H9 (cell line): ENCODE data around the gene HDAC3. TPM values are rescaled to one million over a fixed set of nuclear protein-coding genes. Genes with fewer than 3 reads are reported as not detected.

Source experiments
- DNase-seq: peaks from one replicate; pipeline ENCODE4 v3.0.0-alpha.2; 2017
- H2AFZ ChIP-seq: one replicate; pipeline ENCODE4 v1.6.1; 2013; ENCODE audit warnings: mild to moderate bottlenecking, low read length, control low read depth, moderate library complexity
- H2AK5ac ChIP-seq: 2 replicates; pipeline ENCODE4 v1.6.1; 2013; ENCODE audit warnings: low read length, control low read depth, mixed read lengths; ENCODE audit not compliant: insufficient read length
- H2BK120ac ChIP-seq: one replicate; pipeline ENCODE4 v1.6.1; 2013; ENCODE audit warnings: low read depth, mild to moderate bottlenecking, low read length, control low read depth, inconsistent platforms; ENCODE audit not compliant: poor library complexity, severe bottlenecking
- H2BK12ac ChIP-seq: 2 replicates; pipeline ENCODE4 v1.6.1; 2013; ENCODE audit warnings: low read length, control low read depth, mixed read lengths, low read depth; ENCODE audit not compliant: insufficient read length
- H2BK15ac ChIP-seq: 2 replicates; pipeline ENCODE4 v1.6.1; 2013; ENCODE audit warnings: low read depth, low read length, control low read depth
- H2BK20ac ChIP-seq: one replicate; pipeline ENCODE4 v1.6.1; 2013; ENCODE audit warnings: low read depth, mild to moderate bottlenecking, low read length, control low read depth, inconsistent platforms; ENCODE audit not compliant: poor library complexity, severe bottlenecking
- H2BK5ac ChIP-seq: 2 replicates; pipeline ENCODE4 v1.6.1; 2013; ENCODE audit warnings: low read length, control low read depth, mixed read lengths; ENCODE audit not compliant: insufficient read length
- H3K14ac ChIP-seq: 2 replicates; pipeline ENCODE4 v1.6.1; 2013; ENCODE audit warnings: low read length, control low read depth; ENCODE audit not compliant: insufficient read depth
- H3K18ac ChIP-seq: 2 replicates; pipeline ENCODE4 v1.6.1; 2013; ENCODE audit warnings: low read depth, mild to moderate bottlenecking, mixed read lengths, low read length, control low read depth; ENCODE audit not compliant: insufficient read length
- H3K23ac ChIP-seq: 2 replicates; pipeline ENCODE4 v1.6.1; 2013; ENCODE audit warnings: low read length, control low read depth, mixed read lengths, low read depth; ENCODE audit not compliant: insufficient read length
- H3K23me2 ChIP-seq: 2 replicates; pipeline ENCODE4 v1.6.1; 2013; ENCODE audit warnings: low read depth, mild to moderate bottlenecking, mixed read lengths, low read length, control low read depth; ENCODE audit not compliant: insufficient read length, poor library complexity, severe bottlenecking
- H3K27ac ChIP-seq: 2 replicates; pipeline ENCODE4 v1.5.1; 2013; ENCODE audit warnings: low read length, control low read depth, mixed read lengths, low read depth; ENCODE audit not compliant: insufficient read length
- H3K27me3 ChIP-seq: 2 replicates; pipeline ENCODE4 v1.6.1; 2013; ENCODE audit warnings: low read length, control low read depth, inconsistent platforms; ENCODE audit not compliant: insufficient read depth
- H3K4ac ChIP-seq: 2 replicates; pipeline ENCODE4 v1.6.1; 2013; ENCODE audit warnings: low read depth, mild to moderate bottlenecking, control low read depth, inconsistent platforms, low read length, moderate library complexity
- H3K4me1 ChIP-seq: 2 replicates; pipeline ENCODE4 v1.6.1; 2013; ENCODE audit warnings: low read length, control low read depth, inconsistent platforms; ENCODE audit not compliant: insufficient read depth
- H3K4me2 ChIP-seq: 2 replicates; pipeline ENCODE4 v1.6.1; 2013; ENCODE audit warnings: low read length, control low read depth, mixed read lengths; ENCODE audit not compliant: insufficient read length, insufficient read depth
- H3K56ac ChIP-seq: 2 replicates; pipeline ENCODE4 v1.6.1; 2013; ENCODE audit warnings: low read depth, mild to moderate bottlenecking, mixed read lengths, low read length, control low read depth; ENCODE audit not compliant: insufficient read length
- H3K79me1 ChIP-seq: 2 replicates; pipeline ENCODE4 v1.6.1; 2013; ENCODE audit warnings: low read depth, mild to moderate bottlenecking, moderate library complexity, low read length, control low read depth, inconsistent platforms; ENCODE audit not compliant: insufficient read depth, poor library complexity, severe bottlenecking
- H3K79me2 ChIP-seq: 2 replicates; pipeline ENCODE4 v1.6.1; 2013; ENCODE audit warnings: low read length, control low read depth, inconsistent platforms; ENCODE audit not compliant: insufficient read depth
- H3K9ac ChIP-seq: 2 replicates; pipeline ENCODE4 v1.6.1; 2013; ENCODE audit warnings: low read length, control low read depth, mixed read lengths; ENCODE audit not compliant: insufficient read length; ENCODE audit errors: extremely low read depth
- H3K9me3 ChIP-seq: one replicate; pipeline ENCODE4 v1.6.1; 2013; ENCODE audit warnings: low read depth, low read length, inconsistent platforms; ENCODE audit not compliant: control insufficient read depth
- H3T11ph ChIP-seq: one replicate; pipeline ENCODE4 v1.6.1; 2013; ENCODE audit warnings: mild to moderate bottlenecking, low read length, control low read depth, inconsistent platforms
- H4K20me1 ChIP-seq: one replicate; pipeline ENCODE4 v1.6.1; 2013; ENCODE audit not compliant: control insufficient read depth, insufficient read length, insufficient read depth
- H4K5ac ChIP-seq: 2 replicates; pipeline ENCODE4 v1.6.1; 2013; ENCODE audit warnings: low read depth, mild to moderate bottlenecking, mixed read lengths, low read length, control low read depth; ENCODE audit not compliant: insufficient read length
- H4K8ac ChIP-seq: replicated peaks from 2 replicates; pipeline ENCODE4 v1.6.1; 2013; ENCODE audit warnings: low read length, control low read depth, mixed read lengths, low read depth; ENCODE audit not compliant: insufficient read length
- H4K91ac ChIP-seq: 2 replicates; pipeline ENCODE4 v1.6.1; 2013; ENCODE audit warnings: low read depth, mild to moderate bottlenecking, moderate library complexity, mixed read lengths, low read length, control low read depth; ENCODE audit not compliant: insufficient read length
- H3K27ac Mint-ChIP-seq, 3 experiments: 2 replicates in 2 of 3; 3 replicates in 1 of 3; pipeline ENCODE4 v1.8.0; 2020 to 2021; ENCODE audit warnings: mixed read lengths in 3 of 3, mild to moderate bottlenecking in 1 of 3, moderate library complexity in 1 of 3
- H3K27me3 Mint-ChIP-seq: 2 replicates; pipeline ENCODE4 v1.8.0; 2021; ENCODE audit warnings: low read depth, mild to moderate bottlenecking, moderate library complexity, mixed read lengths
- H3K36me3 Mint-ChIP-seq, 3 experiments: 2 replicates in 2 of 3; 3 replicates in 1 of 3; pipeline ENCODE4 v1.8.0; 2020 to 2021; ENCODE audit warnings: low read depth in 3 of 3, mixed read lengths in 3 of 3; ENCODE audit not compliant: insufficient read depth in 1 of 3
- H3K4me1 Mint-ChIP-seq, 2 experiments: 2 replicates each; pipeline ENCODE4 v1.8.0; 2020; ENCODE audit warnings: mixed read lengths in 2 of 2
- H3K4me3 Mint-ChIP-seq, 2 experiments: 2 replicates in 1 of 2; 3 replicates in 1 of 2; pipeline ENCODE4 v1.8.0; 2020 to 2021; ENCODE audit warnings: mild to moderate bottlenecking in 2 of 2, mixed read lengths in 2 of 2, moderate library complexity in 1 of 2
- H3K9me3 Mint-ChIP-seq, 2 experiments: 2 replicates in 1 of 2; 3 replicates in 1 of 2; pipeline ENCODE4 v1.8.0; 2020; ENCODE audit warnings: mild to moderate bottlenecking in 2 of 2, mixed read lengths in 2 of 2, moderate library complexity in 1 of 2
- WGBS: extraction: QIAGEN DNeasy Blood & Tissue Kit; methylation state at CpG from one replicate; pipeline ENCODE4 v1.1.7; 2013; ENCODE audit warnings: missing lambda C conversion rate, low lambda C conversion rate, mixed read lengths; ENCODE audit not compliant: insufficient read length; ENCODE audit errors: extremely low coverage; 5-methylcytosine and 5-hydroxymethylcytosine counted together
- total RNA-seq: library from RNA; stranded (reverse); gene quantifications from 2 replicates; pipeline ENCODE4 v1.2.1, GENCODE V29; 2021
- TF ChIP-seq, protein P1 (sequence below): fragments of 200-600 bp; sonication (generic); conservative IDR thresholded peaks from 3 replicates; pipeline ENCODE4 v1.8.0; 2021; ENCODE audit warnings: antibody characterized with exemption, mild to moderate bottlenecking

HDAC3 gene
- total RNA-seq, 1 experiment from 2014 or later = 98.3 TPM

DNA sequence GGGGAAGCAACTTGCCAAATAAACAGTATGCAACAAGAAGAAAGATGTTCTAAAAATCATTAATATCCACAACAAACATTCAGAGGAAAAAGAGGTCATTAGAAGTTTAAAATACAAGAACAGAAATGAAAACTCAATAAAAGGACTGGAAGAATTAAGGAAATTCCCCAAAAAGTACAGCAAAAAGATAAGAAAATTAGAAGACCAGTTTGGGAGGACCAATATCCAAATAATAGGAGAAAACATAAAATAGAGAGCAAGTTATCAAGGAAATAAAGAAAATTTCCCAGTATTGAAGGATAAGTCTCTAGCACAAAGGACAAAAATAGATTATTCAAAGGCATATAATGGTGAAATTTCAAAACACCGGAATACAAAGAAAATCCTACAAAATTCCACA is 39.8 kb downstream of the HDAC3 start:
- no peak overlapping the region for H4K5ac ChIP-seq
- DNase-seq = no peak
- no peak overlapping the region for H4K8ac ChIP-seq
- no peaks in the 10 kb centered on the region for H3K4me1 ChIP-seq
- no peak overlapping the region for H3K4me2 ChIP-seq
- no peak overlapping the region for H2BK12ac ChIP-seq
- Mint-ChIP-seq H3K4me1 (peaks cover 2 to 4% of the 10 kb centered on the region in 2 experiments; a peak in 1 of 4 replicates), H3K4me3 (no peak overlapping the region), H3K27ac (0 out of 7 replicates have a peak overlapping the region, but pooled peaks of 2 of the 3 experiments have one; percentile 0 to 5), H3K36me3 (peaks cover 0 to 4% (median 2%) of the 10 kb centered on the region in 3 experiments; a peak in 1 of 7 replicates), H3K27me3 (no peaks in the 10 kb centered on the region), H3K9me3 (no peaks in the 10 kb centered on the region)
- H3K9me3 ChIP-seq = no peaks in the 10 kb centered on the region
- no peak overlapping the region for H4K91ac ChIP-seq
- no peak overlapping the region for H3K9ac ChIP-seq
- H3K56ac ChIP-seq = no peak overlapping the region
- peaks cover 3% of the 10 kb centered on the region for H3K79me1 ChIP-seq
- no peaks in the 10 kb centered on the region for H3K23me2 ChIP-seq
- no peak overlapping the region for H2BK5ac ChIP-seq
- peaks cover 5% of the 10 kb centered on the region; the same call in 1 of the 2 replicates for H3K79me2 ChIP-seq
- no peak overlapping the region for H2BK20ac ChIP-seq
- no peak overlapping the region for H3K4ac ChIP-seq
- H3K23ac ChIP-seq = no peak overlapping the region
- TF ChIP-seq, protein P1, sequence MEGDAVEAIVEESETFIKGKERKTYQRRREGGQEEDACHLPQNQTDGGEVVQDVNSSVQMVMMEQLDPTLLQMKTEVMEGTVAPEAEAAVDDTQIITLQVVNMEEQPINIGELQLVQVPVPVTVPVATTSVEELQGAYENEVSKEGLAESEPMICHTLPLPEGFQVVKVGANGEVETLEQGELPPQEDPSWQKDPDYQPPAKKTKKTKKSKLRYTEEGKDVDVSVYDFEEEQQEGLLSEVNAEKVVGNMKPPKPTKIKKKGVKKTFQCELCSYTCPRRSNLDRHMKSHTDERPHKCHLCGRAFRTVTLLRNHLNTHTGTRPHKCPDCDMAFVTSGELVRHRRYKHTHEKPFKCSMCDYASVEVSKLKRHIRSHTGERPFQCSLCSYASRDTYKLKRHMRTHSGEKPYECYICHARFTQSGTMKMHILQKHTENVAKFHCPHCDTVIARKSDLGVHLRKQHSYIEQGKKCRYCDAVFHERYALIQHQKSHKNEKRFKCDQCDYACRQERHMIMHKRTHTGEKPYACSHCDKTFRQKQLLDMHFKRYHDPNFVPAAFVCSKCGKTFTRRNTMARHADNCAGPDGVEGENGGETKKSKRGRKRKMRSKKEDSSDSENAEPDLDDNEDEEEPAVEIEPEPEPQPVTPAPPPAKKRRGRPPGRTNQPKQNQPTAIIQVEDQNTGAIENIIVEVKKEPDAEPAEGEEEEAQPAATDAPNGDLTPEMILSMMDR = no peak
- no peak overlapping the region for H3T11ph ChIP-seq
- H3K27ac ChIP-seq = no peak overlapping the region
- no peaks in the 10 kb centered on the region for H3K27me3 ChIP-seq
- no peak overlapping the region for H2AK5ac ChIP-seq
- no CpG with 5 or more reads among the region's 1 CpG for WGBS
- H3K14ac ChIP-seq = no peak overlapping the region
- no peak overlapping the region for H2BK120ac ChIP-seq
- no peak overlapping the region for H2BK15ac ChIP-seq
- no peak overlapping the region for H2AFZ ChIP-seq
- no peaks in the 10 kb centered on the region for H4K20me1 ChIP-seq
- no peak overlapping the region for H3K18ac ChIP-seq
